ENCODE measurements around the gene WDR74.

- no peak for TF ChIP-seq POLR2A (IDR thresholded peaks at IDR 0.05)
- no peak for TF ChIP-seq CTCF (IDR thresholded peaks at IDR 0.05)
Observed at GRCh38 chr11:62796281-62796680, 43.1 kb downstream of the WDR74 start.
